GM12878 (cell line): ENCODE data around the gene DSG4. TPM values are rescaled to one million over a fixed set of nuclear protein-coding genes. Genes with fewer than 3 reads are reported as not detected.

Experiments used
- ATAC-seq: fragments of 200-7000 bp; cut with Tn5 transposase; 3 replicates; pipeline ENCODE4 v1.9.1; 2020; ENCODE audit warnings: mild to moderate bottlenecking, moderate library complexity
- BruUV-seq: library from RNA; stranded (reverse); fragments of 400-500 nt; replicated peaks from 2 replicates; lab custom pipeline; 2021; lab: Mats Ljungman, UMichigan
- CTCF ChIA-PET: fragments of 300-600 bp; sonication (Branson Sonifier 250); formaldehyde crosslinking; extraction: SDS; loops from one replicate; lab custom pipeline; 2021; ENCODE audit warnings: inconsistent platforms; lab: Yijun Ruan, JAX
- POLR2A ChIA-PET: fragments of 350-600 bp; formaldehyde crosslinking; extraction: SDS; loops from one replicate; lab custom pipeline; 2021; ENCODE audit warnings: inconsistent platforms; lab: Charles Lee
- RAD21 ChIA-PET: fragments of 300-600 bp; sonication (Branson Sonifier 250); formaldehyde crosslinking; loops from one replicate; lab custom pipeline; 2023; ENCODE audit warnings: antibody characterized with exemption; ENCODE audit not compliant: unreplicated experiment; lab: Charles Lee
- SMC1A ChIA-PET: fragments of 300-600 bp; sonication (Branson Sonifier 250); formaldehyde crosslinking; loops from one replicate; lab custom pipeline; 2023; ENCODE audit not compliant: unreplicated experiment, uncharacterized antibody; lab: Charles Lee
- DNase-seq: peaks from one replicate; pipeline ENCODE4 v3.0.0-alpha.2; 2011; ENCODE audit warnings: low read depth, low spot score
- FAIRE-seq: peaks from 3 replicates; lab custom pipeline; 2011; peaks lifted over from hg19 to GRCh38; lab: Jason Lieb, UNC
- H2AFZ ChIP-seq: 2 replicates; pipeline ENCODE4 v1.6.0; 2011; ENCODE audit warnings: low read depth, low read length, control low read depth; ENCODE audit not compliant: control insufficient read depth
- H3K27ac ChIP-seq: 2 replicates; pipeline ENCODE4 v1.5.1; 2011; ENCODE audit warnings: control low read depth; ENCODE audit not compliant: control insufficient read depth, insufficient read depth
- H3K27me3 ChIP-seq, 2 experiments: replicated peaks in 1 of 2; 2 replicates each; pipeline versions ENCODE4 v1.6.0 to v1.6.1; 2011; ENCODE audit warnings: low read length in 1 of 2; ENCODE audit not compliant: control insufficient read depth in 2 of 2, insufficient read depth in 2 of 2
- H3K36me3 ChIP-seq, 2 experiments: 2 replicates each; pipeline ENCODE4 v1.5.1; 2011; ENCODE audit warnings: low read length in 1 of 2; ENCODE audit not compliant: control insufficient read depth in 2 of 2, insufficient read depth in 2 of 2
- H3K4me1 ChIP-seq: 2 replicates; pipeline ENCODE4 v1.6.1; 2011; ENCODE audit warnings: mild to moderate bottlenecking, low read length, moderate library complexity, mixed read lengths; ENCODE audit not compliant: control insufficient read depth, insufficient read depth
- H3K4me2 ChIP-seq: 2 replicates; pipeline ENCODE4 v1.6.0; 2011; ENCODE audit warnings: control low read depth; ENCODE audit not compliant: control insufficient read depth, insufficient read depth
- H3K4me3 ChIP-seq: fragments of 200-600 bp; sonication (generic); 2 replicates; pipeline ENCODE4 v1.5.1; 2016
- H3K79me2 ChIP-seq: 2 replicates; pipeline ENCODE4 v1.6.0; 2011; ENCODE audit warnings: low read length; ENCODE audit not compliant: control insufficient read depth, insufficient read depth
- H3K9ac ChIP-seq: 2 replicates; pipeline ENCODE4 v1.8.0; 2011; ENCODE audit warnings: low read length, control low read depth, mixed read lengths; ENCODE audit not compliant: control insufficient read depth, insufficient read depth
- H3K9me3 ChIP-seq: replicated peaks from 3 replicates; pipeline ENCODE4 v1.5.1; 2011; ENCODE audit warnings: mild to moderate bottlenecking, low read length; ENCODE audit not compliant: control insufficient read depth, insufficient read depth
- H4K20me1 ChIP-seq: 2 replicates; pipeline ENCODE4 v1.6.0; 2011; ENCODE audit not compliant: control insufficient read depth, insufficient read depth
- CHD2 ChIP-seq: IDR thresholded peaks from 2 replicates; pipeline ENCODE4 v1.6.1; 2011; ENCODE audit warnings: low read depth, low read length, improper control_type of control experiment, borderline replicate concordance
- CREB1 ChIP-seq: IDR thresholded peaks from 2 replicates; pipeline ENCODE4 v1.6.1; 2012; ENCODE audit warnings: low read depth, mild to moderate bottlenecking, inconsistent platforms
- HCFC1 ChIP-seq: fragments of 150-350 bp; IDR thresholded peaks from 2 replicates; pipeline ENCODE4 v1.6.1; 2014; ENCODE audit warnings: low read length
- HDAC2 ChIP-seq: fragments of 200-600 bp; sonication (generic); IDR thresholded peaks from 2 replicates; pipeline ENCODE4 v1.6.1; 2017
- MXI1 ChIP-seq: fragments of 150-350 bp; IDR thresholded peaks from 2 replicates; pipeline ENCODE4 v1.6.1; 2011; ENCODE audit warnings: low read depth, mild to moderate bottlenecking, inconsistent platforms, low read length, improper control_type of control experiment
- NFIC ChIP-seq: IDR thresholded peaks from 2 replicates; pipeline ENCODE4 v1.6.1; 2012; ENCODE audit warnings: low read depth, mild to moderate bottlenecking, inconsistent platforms, low read length, moderate library complexity
- NRF1 ChIP-seq: conservative IDR thresholded peaks from 2 replicates; pipeline ENCODE4 v1.6.1; 2011; ENCODE audit warnings: mild to moderate bottlenecking, low read depth, low read length, improper control_type of control experiment
- RBBP5 ChIP-seq: fragments of 200-600 bp; sonication (generic); conservative IDR thresholded peaks from 2 replicates; pipeline ENCODE4 v1.6.1; 2016
- SP1 ChIP-seq: IDR thresholded peaks from one replicate; pipeline ENCODE4 v1.6.1; 2011; ENCODE audit warnings: low read depth, low read length
- TAF1 ChIP-seq: IDR thresholded peaks from 2 replicates; pipeline ENCODE4 v1.6.1; 2011; ENCODE audit warnings: mild to moderate bottlenecking, low read depth, low read length, borderline replicate concordance
- TARDBP ChIP-seq: IDR thresholded peaks from 2 replicates; pipeline ENCODE4 v1.6.1; 2016; ENCODE audit warnings: borderline replicate concordance
- YY1 ChIP-seq: IDR thresholded peaks from 2 replicates; pipeline ENCODE4 v1.6.1; 2011; ENCODE audit warnings: low read depth, mild to moderate bottlenecking, low read length
- ZNF217 ChIP-seq: fragments of 450-650 bp; IDR thresholded peaks from 2 replicates; pipeline ENCODE4 v1.6.1; 2017; ENCODE audit warnings: antibody characterized with exemption, mild to moderate bottlenecking
- ZZZ3 ChIP-seq: IDR thresholded peaks from 2 replicates; pipeline ENCODE4 v1.6.1; 2011; ENCODE audit warnings: low read depth; ENCODE audit not compliant: control insufficient read depth, insufficient read length
- WGBS: methylation state at CpG from one replicate; pipeline ENCODE4 v1.1.6; 2016; ENCODE audit warnings: low lambda C conversion rate; ENCODE audit not compliant: insufficient replicate concordance, insufficient coverage; ENCODE audit errors: missing lambda C conversion rate; 5-methylcytosine and 5-hydroxymethylcytosine counted together
- in situ Hi-C: fragments of 300-500 bp; cut with MboI; formaldehyde crosslinking; loops from 9 replicates; pipeline ENCODE4 v1.14.3; 2018; ENCODE audit warnings: mixed read lengths
- intact Hi-C: fragments of 100-400 bp; cut with micrococcal nuclease; formaldehyde crosslinking; loops from one replicate; pipeline ENCODE4 v1.14.2; 2022; ENCODE audit not compliant: unreplicated experiment
- polyA plus RNA-seq, 11 experiments: library from polyadenylated mRNA; depleted of rRNA in 4 of 11; unstranded in 6 of 11; stranded (reverse) in 5 of 11; fragments of >200 nt; fragmentation: Nextera tagmentation in 4 of 11; fragmentation: Illumina TruSeq in 1 of 11; extraction: Ambion mirVana in 4 of 11; extraction: Trizol in 1 of 11; gene quantifications; 1 replicate in 1 of 11; 2 replicates in 10 of 11; pipeline versions ENCODE4 v1.2.1 to v1.2.3, GENCODE V29; 2011 to 2016; ENCODE audit warnings: inconsistent platforms in 2 of 11, missing spikeins in 2 of 11, low read depth in 1 of 11
- total RNA-seq, 4 experiments: library from RNA; depleted of rRNA in 3 of 4; stranded (reverse); fragments of >200 nt in 3 of 4; fragmentation: Illumina TruSeq in 1 of 4; extraction: Trizol in 1 of 4; gene quantifications; 2 replicates each; pipeline versions ENCODE4 v1.2.1 to v1.2.3, GENCODE V29; 2013 to 2021
- TF ChIP-seq, protein P1 (sequence below): fragments of 450-650 bp; formaldehyde crosslinking; IDR thresholded peaks from 2 replicates; pipeline ENCODE4 v1.5.0; 2022; ENCODE audit warnings: mild to moderate bottlenecking, missing genetic modification characterization
- TF ChIP-seq, protein P2 (sequence below): fragments of 450-650 bp; IDR thresholded peaks from 2 replicates; pipeline ENCODE4 v1.6.1; 2017; ENCODE audit warnings: mild to moderate bottlenecking
- TF ChIP-seq, protein P3 (sequence below): fragments of 450-650 bp; IDR thresholded peaks from 2 replicates; pipeline ENCODE4 v1.6.1; 2017; ENCODE audit warnings: mild to moderate bottlenecking, low read depth, inconsistent platforms; ENCODE audit not compliant: poor library complexity, severe bottlenecking
- TF ChIP-seq, protein P4 (sequence below): fragments of 450-650 bp; IDR thresholded peaks from 2 replicates; pipeline ENCODE4 v1.6.1; 2017; ENCODE audit warnings: borderline replicate concordance

Gene DSG4
- total and polyA plus RNA-seq, 10 of the 15 experiments (the other 5 are each of a cell fraction or from before 2014, with no cell fraction given), result 0.07 to 0.59 (median 0.17) TPM; not detected in 1

DNA sequence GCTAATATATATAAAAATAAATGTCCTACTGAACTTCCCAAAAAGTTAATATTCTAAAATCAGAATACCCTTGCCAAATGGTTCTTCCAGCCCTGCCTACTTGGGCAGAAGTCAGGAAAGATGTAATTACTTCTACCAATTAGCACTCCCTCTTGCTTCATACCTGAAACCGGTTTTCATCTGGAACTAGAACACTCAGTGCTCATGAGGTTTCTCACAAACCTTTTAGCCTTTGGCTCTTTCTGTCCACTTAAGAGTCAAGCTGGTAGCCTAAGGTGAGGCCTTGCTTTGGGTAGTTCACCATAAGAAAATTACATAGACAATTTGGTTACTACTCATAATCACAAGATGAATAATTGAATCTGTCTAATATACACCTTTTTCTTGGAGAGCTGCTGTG lies 75.0 kb downstream of the DSG4 start:
- Histone ChIP-seq H3K9ac (no peak overlapping the region), H4K20me1 (no peaks in the 10 kb centered on the region), H3K79me2 (no peaks in the 10 kb centered on the region), H3K27ac (no peak overlapping the region), H3K4me3 (no peak overlapping the region), H3K9me3 (no peaks in the 10 kb centered on the region), H2AFZ (no peak overlapping the region), H3K4me2 (no peak overlapping the region), H3K4me1 (no peaks in the 10 kb centered on the region), H3K36me3 (no peaks in the 10 kb centered on the region), H3K27me3 (no peaks in the 10 kb centered on the region)
- FAIRE-seq (no peak), DNase-seq (no peak), ATAC-seq (no peak)
- 0% methylated on average over 1 of the region's 1 CpG for WGBS
- no TSS peak for BruUV-seq
- ChIA-PET RAD21 (no interaction called here), POLR2A (no interaction called here), SMC1A (no interaction called here), CTCF (interaction anchor here (0.6 kb wide), 1 partner anchor 271 kb away, joined by 3 read pairs; no protein-coding TSS in a partner anchor)
- intact Hi-C loops, result no loop called here
- in situ Hi-C loops, result no loop called here
- TF ChIP-seq, protein P1, sequence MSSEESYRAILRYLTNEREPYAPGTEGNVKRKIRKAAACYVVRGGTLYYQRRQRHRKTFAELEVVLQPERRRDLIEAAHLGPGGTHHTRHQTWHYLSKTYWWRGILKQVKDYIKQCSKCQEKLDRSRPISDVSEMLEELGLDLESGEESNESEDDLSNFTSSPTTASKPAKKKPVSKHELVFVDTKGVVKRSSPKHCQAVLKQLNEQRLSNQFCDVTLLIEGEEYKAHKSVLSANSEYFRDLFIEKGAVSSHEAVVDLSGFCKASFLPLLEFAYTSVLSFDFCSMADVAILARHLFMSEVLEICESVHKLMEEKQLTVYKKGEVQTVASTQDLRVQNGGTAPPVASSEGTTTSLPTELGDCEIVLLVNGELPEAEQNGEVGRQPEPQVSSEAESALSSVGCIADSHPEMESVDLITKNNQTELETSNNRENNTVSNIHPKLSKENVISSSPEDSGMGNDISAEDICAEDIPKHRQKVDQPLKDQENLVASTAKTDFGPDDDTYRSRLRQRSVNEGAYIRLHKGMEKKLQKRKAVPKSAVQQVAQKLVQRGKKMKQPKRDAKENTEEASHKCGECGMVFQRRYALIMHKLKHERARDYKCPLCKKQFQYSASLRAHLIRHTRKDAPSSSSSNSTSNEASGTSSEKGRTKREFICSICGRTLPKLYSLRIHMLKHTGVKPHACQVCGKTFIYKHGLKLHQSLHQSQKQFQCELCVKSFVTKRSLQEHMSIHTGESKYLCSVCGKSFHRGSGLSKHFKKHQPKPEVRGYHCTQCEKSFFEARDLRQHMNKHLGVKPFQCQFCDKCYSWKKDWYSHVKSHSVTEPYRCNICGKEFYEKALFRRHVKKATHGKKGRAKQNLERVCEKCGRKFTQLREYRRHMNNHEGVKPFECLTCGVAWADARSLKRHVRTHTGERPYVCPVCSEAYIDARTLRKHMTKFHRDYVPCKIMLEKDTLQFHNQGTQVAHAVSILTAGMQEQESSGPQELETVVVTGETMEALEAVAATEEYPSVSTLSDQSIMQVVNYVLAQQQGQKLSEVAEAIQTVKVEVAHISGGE (CRISPR knock-in tag), result no peak
- TF ChIP-seq, protein P2, sequence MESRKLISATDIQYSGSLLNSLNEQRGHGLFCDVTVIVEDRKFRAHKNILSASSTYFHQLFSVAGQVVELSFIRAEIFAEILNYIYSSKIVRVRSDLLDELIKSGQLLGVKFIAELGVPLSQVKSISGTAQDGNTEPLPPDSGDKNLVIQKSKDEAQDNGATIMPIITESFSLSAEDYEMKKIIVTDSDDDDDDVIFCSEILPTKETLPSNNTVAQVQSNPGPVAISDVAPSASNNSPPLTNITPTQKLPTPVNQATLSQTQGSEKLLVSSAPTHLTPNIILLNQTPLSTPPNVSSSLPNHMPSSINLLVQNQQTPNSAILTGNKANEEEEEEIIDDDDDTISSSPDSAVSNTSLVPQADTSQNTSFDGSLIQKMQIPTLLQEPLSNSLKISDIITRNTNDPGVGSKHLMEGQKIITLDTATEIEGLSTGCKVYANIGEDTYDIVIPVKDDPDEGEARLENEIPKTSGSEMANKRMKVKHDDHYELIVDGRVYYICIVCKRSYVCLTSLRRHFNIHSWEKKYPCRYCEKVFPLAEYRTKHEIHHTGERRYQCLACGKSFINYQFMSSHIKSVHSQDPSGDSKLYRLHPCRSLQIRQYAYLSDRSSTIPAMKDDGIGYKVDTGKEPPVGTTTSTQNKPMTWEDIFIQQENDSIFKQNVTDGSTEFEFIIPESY, result no peak
- TF ChIP-seq HDAC2, result no peak
- no peak for TF ChIP-seq HCFC1
- TF ChIP-seq NFIC, result no peak
- no peak for TF ChIP-seq SP1
- TF ChIP-seq MXI1, result no peak
- TF ChIP-seq RBBP5, result no peak
- no peak for TF ChIP-seq TARDBP
- no peak for TF ChIP-seq CHD2
- TF ChIP-seq, protein P3, sequence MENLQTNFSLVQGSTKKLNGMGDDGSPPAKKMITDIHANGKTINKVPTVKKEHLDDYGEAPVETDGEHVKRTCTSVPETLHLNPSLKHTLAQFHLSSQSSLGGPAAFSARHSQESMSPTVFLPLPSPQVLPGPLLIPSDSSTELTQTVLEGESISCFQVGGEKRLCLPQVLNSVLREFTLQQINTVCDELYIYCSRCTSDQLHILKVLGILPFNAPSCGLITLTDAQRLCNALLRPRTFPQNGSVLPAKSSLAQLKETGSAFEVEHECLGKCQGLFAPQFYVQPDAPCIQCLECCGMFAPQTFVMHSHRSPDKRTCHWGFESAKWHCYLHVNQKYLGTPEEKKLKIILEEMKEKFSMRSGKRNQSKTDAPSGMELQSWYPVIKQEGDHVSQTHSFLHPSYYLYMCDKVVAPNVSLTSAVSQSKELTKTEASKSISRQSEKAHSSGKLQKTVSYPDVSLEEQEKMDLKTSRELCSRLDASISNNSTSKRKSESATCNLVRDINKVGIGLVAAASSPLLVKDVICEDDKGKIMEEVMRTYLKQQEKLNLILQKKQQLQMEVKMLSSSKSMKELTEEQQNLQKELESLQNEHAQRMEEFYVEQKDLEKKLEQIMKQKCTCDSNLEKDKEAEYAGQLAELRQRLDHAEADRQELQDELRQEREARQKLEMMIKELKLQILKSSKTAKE, result no peak
- no peak for TF ChIP-seq YY1
- TF ChIP-seq, protein P4, sequence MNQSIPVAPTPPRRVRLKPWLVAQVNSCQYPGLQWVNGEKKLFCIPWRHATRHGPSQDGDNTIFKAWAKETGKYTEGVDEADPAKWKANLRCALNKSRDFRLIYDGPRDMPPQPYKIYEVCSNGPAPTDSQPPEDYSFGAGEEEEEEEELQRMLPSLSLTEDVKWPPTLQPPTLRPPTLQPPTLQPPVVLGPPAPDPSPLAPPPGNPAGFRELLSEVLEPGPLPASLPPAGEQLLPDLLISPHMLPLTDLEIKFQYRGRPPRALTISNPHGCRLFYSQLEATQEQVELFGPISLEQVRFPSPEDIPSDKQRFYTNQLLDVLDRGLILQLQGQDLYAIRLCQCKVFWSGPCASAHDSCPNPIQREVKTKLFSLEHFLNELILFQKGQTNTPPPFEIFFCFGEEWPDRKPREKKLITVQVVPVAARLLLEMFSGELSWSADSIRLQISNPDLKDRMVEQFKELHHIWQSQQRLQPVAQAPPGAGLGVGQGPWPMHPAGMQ, result no peak
- TF ChIP-seq ZZZ3, result no peak
- TF ChIP-seq CREB1, result no peak
- no peak for TF ChIP-seq ZNF217
- no peak for TF ChIP-seq TAF1
- no peak for TF ChIP-seq NRF1
